Astrocyte of the cerebellum (primary cell): ENCODE results near the gene HSPB7.
"Not testable (repeated sequence)": the region's sequence is repeated elsewhere in the genome, so short reads cannot be mapped to it uniquely, and the experiment has no call there.

ENCODE experiments used
- DNase-seq: peaks from one replicate; pipeline ENCODE4 v3.0.0-alpha.2; 2011; ENCODE audit warnings: low read depth
- H3K4me3 ChIP-seq: 2 replicates; pipeline ENCODE4 v1.5.1; 2011; ENCODE audit warnings: mild to moderate bottlenecking, low read depth, low read length, moderate library complexity
- CTCF ChIP-seq: IDR thresholded peaks from 2 replicates; pipeline ENCODE4 v1.5.1; 2012; ENCODE audit warnings: low read length, low read depth, moderate library complexity, mild to moderate bottlenecking; ENCODE audit errors: missing control alignments
- in situ Hi-C: cut with HindIII; loops from 2 replicates; pipeline ENCODE4 v1.10.0; 2017; ENCODE audit warnings: low sequenced_read_pairs

HSPB7 gene

GRCh38 chr1:16054598-16055540 is 37.0 kb upstream of the HSPB7 start:
- TF ChIP-seq CTCF = no peak
- no peak overlapping the region for H3K4me3 ChIP-seq
- no peak for DNase-seq
- in situ Hi-C loops = no loop called here

GRCh38 chr1:16053781-16054502 is 36.1 kb upstream of the HSPB7 start:
- H3K4me3 ChIP-seq = no peak overlapping the region
- TF ChIP-seq CTCF = no peak
- in situ Hi-C loops = no loop called here
- no peak for DNase-seq

GRCh38 chr1:16051949-16052348 is 34.1 kb upstream of the HSPB7 start:
- H3K4me3 ChIP-seq, in situ Hi-C loops, DNase-seq: not testable (repeated sequence)

GRCh38 chr1:16051039-16051438 is 33.2 kb upstream of the HSPB7 start:
- H3K4me3 ChIP-seq = no peak overlapping the region
- TF ChIP-seq CTCF = no peak
- in situ Hi-C loops = no loop called here
- DNase-seq = no peak

- no peak for DNase-seq
- H3K4me3 ChIP-seq = no peak overlapping the region
- no peak for TF ChIP-seq CTCF
- in situ Hi-C loops = no loop called here
These were observed 32.5 kb upstream of the HSPB7 start for GRCh38 chr1:16050328-16050727.

GRCh38 chr1:16048573-16049189 is 30.8 kb upstream of the HSPB7 start:
- no peak for DNase-seq
- TF ChIP-seq CTCF = peak; percentile 19
- in situ Hi-C loops = no loop called here
- peak overlapping the region; percentile 37 for H3K4me3 ChIP-seq
